Measurements from ENCODE around the gene COX4I2. TPM values are rescaled to one million over a fixed set of nuclear protein-coding genes. Genes with fewer than 3 reads are reported as not detected.
"Not testable (repeated sequence)": the region's sequence is repeated elsewhere in the genome, so short reads cannot be mapped to it uniquely, and the experiment has no call there.

Gene COX4I2
- total RNA-seq, 1 experiment from 2014 or later = not detected

- ChIA-PET CTCF (interaction anchor here (0.5 kb wide), 1 partner anchor 60 kb away, joined by 26 read pairs; no protein-coding TSS in a partner anchor), POLR2A (ENCODE audit: unreplicated experiment) (no interaction called here)
- BruUV-seq (replicated peaks) = no TSS peak
- Histone ChIP-seq H3K9ac (ENCODE audit: low read length) (no peak overlapping the region), H3K4me2 (ENCODE audit: low read length) (no peak overlapping the region), H3K27me3 (ENCODE audit: low read length) (no peaks in the 10 kb centered on the region), H3K4me3 (ENCODE audit: low read length) (no peak overlapping the region), H2AFZ (ENCODE audit: low read length) (no peak overlapping the region), H3K36me3 (ENCODE audit: low read depth, low read length) (no peaks in the 10 kb centered on the region), H3K79me2 (ENCODE audit: low read length) (no peaks in the 10 kb centered on the region), H3F3A (ENCODE audit: low read length, unreplicated experiment) (no peaks in the 10 kb centered on the region), H3K9me2 (replicated peaks; ENCODE audit: low read length) (no peaks in the 10 kb centered on the region), H4K20me1 (ENCODE audit: low read length) (no peaks in the 10 kb centered on the region), H3K4me1 (ENCODE audit: insufficient read depth, low read length) (peaks cover 2% of the 10 kb centered on the region; the same call in 1 of the 2 replicates), H3K9me3 (ENCODE audit: low read length) (no peaks in the 10 kb centered on the region), H3K27ac (ENCODE audit: low read length) (no peak overlapping the region)
- intact Hi-C loops (cut with micrococcal nuclease) = no loop called here
- DNase-seq (no peak), ATAC-seq (no peak)
- no peak for TF ChIP-seq CTCF (conservative IDR thresholded peaks at IDR 0.05; ENCODE audit: low read depth, low read length)
- TF ChIP-seq EZH2phosphoT487 (IDR thresholded peaks at IDR 0.05; ENCODE audit: borderline replicate concordance, low read length) = no peak
- TF ChIP-seq EZH2 (IDR thresholded peaks at IDR 0.05; ENCODE audit: low read length, unreplicated experiment) = no peak
Measured at GRCh38 chr20:31617432-31618104, 20.1 kb upstream of the COX4I2 start.

GRCh38 chr20:31620246-31620645 is 17.5 kb upstream of the COX4I2 start:
- no peaks in the 10 kb centered on the region for H4K20me1 ChIP-seq (ENCODE audit: low read length)
- H3F3A ChIP-seq (ENCODE audit: low read length, unreplicated experiment) = no peaks in the 10 kb centered on the region
- POLR2A ChIA-PET (ENCODE audit: unreplicated experiment) = no interaction called here
- TF ChIP-seq CTCF (conservative IDR thresholded peaks at IDR 0.05; ENCODE audit: low read depth, low read length) = no peak
- no peak for TF ChIP-seq EZH2phosphoT487 (IDR thresholded peaks at IDR 0.05; ENCODE audit: borderline replicate concordance, low read length)
- H3K4me3 ChIP-seq (ENCODE audit: low read length) = no peak overlapping the region
- no peaks in the 10 kb centered on the region for H3K9me2 ChIP-seq (replicated peaks; ENCODE audit: low read length)
- BruUV-seq (replicated peaks) = no TSS peak
- ATAC-seq (no peak), DNase-seq (peak; percentile 26)
- H2AFZ ChIP-seq (ENCODE audit: low read length) = no peak overlapping the region
- no peaks in the 10 kb centered on the region for H3K79me2 ChIP-seq (ENCODE audit: low read length)
- H3K9ac ChIP-seq (ENCODE audit: low read length) = no peak overlapping the region
- intact Hi-C loops (cut with micrococcal nuclease) = no loop called here
- H3K9me3 ChIP-seq (ENCODE audit: low read length) = no peaks in the 10 kb centered on the region
- no peaks in the 10 kb centered on the region for H3K36me3 ChIP-seq (ENCODE audit: low read depth, low read length)
- H3K4me2 ChIP-seq (ENCODE audit: low read length) = no peak overlapping the region
- H3K27ac ChIP-seq (ENCODE audit: low read length) = no peak overlapping the region
- CTCF ChIA-PET = no interaction called here
- H3K4me1 ChIP-seq (ENCODE audit: insufficient read depth, low read length) = no peaks in the 10 kb centered on the region
- no peaks in the 10 kb centered on the region for H3K27me3 ChIP-seq (ENCODE audit: low read length)

- DNase-seq; intact Hi-C loops (cut with micrococcal nuclease); H3K36me3 ChIP-seq (ENCODE audit: low read depth, low read length); POLR2A ChIA-PET (ENCODE audit: unreplicated experiment); H3K9ac ChIP-seq (ENCODE audit: low read length); H3K27me3 ChIP-seq (ENCODE audit: low read length); H3K9me2 ChIP-seq (replicated peaks; ENCODE audit: low read length); ATAC-seq; H3K9me3 ChIP-seq (ENCODE audit: low read length); H4K20me1 ChIP-seq (ENCODE audit: low read length); H3K4me1 ChIP-seq (ENCODE audit: insufficient read depth, low read length); H3K79me2 ChIP-seq (ENCODE audit: low read length); H3K4me3 ChIP-seq (ENCODE audit: low read length); H2AFZ ChIP-seq (ENCODE audit: low read length); H3K4me2 ChIP-seq (ENCODE audit: low read length); H3K27ac ChIP-seq (ENCODE audit: low read length); BruUV-seq (replicated peaks); H3F3A ChIP-seq (ENCODE audit: low read length, unreplicated experiment): not testable (repeated sequence)
- CTCF ChIA-PET = interaction anchor here (0.6 kb wide), 1 partner anchor 104 kb away, joined by 6 read pairs; no protein-coding TSS in a partner anchor
Measured at GRCh38 chr20:31623123-31623505, 14.6 kb upstream of the COX4I2 start.

GRCh38 chr20:31626534-31626933 is 11.2 kb upstream of the COX4I2 start:
- POLR2A ChIA-PET (ENCODE audit: unreplicated experiment); CTCF ChIA-PET: not testable (repeated sequence)

GRCh38 chr20:31628057-31628456 is 9.7 kb upstream of the COX4I2 start:
- BruUV-seq (replicated peaks); H2AFZ ChIP-seq (ENCODE audit: low read length); H3K4me2 ChIP-seq (ENCODE audit: low read length); H3K27me3 ChIP-seq (ENCODE audit: low read length); H3K4me3 ChIP-seq (ENCODE audit: low read length); H3K79me2 ChIP-seq (ENCODE audit: low read length); ATAC-seq; H3K9me2 ChIP-seq (replicated peaks; ENCODE audit: low read length); H3K27ac ChIP-seq (ENCODE audit: low read length); H3K36me3 ChIP-seq (ENCODE audit: low read depth, low read length); H4K20me1 ChIP-seq (ENCODE audit: low read length); CTCF ChIA-PET; H3K4me1 ChIP-seq (ENCODE audit: insufficient read depth, low read length); H3K9me3 ChIP-seq (ENCODE audit: low read length); DNase-seq; H3K9ac ChIP-seq (ENCODE audit: low read length); POLR2A ChIA-PET (ENCODE audit: unreplicated experiment); intact Hi-C loops (cut with micrococcal nuclease); H3F3A ChIP-seq (ENCODE audit: low read length, unreplicated experiment): not testable (repeated sequence)

More at GRCh38 chr20:31626534-31626933, 11.2 kb upstream of the COX4I2 start:
- H3K9ac ChIP-seq (ENCODE audit: low read length); H3K4me1 ChIP-seq (ENCODE audit: insufficient read depth, low read length); intact Hi-C loops (cut with micrococcal nuclease); H4K20me1 ChIP-seq (ENCODE audit: low read length); H3K9me2 ChIP-seq (replicated peaks; ENCODE audit: low read length); H3K27ac ChIP-seq (ENCODE audit: low read length); ATAC-seq; H3K4me2 ChIP-seq (ENCODE audit: low read length); H3F3A ChIP-seq (ENCODE audit: low read length, unreplicated experiment); BruUV-seq (replicated peaks); H3K36me3 ChIP-seq (ENCODE audit: low read depth, low read length); DNase-seq; H3K79me2 ChIP-seq (ENCODE audit: low read length); H3K4me3 ChIP-seq (ENCODE audit: low read length); H2AFZ ChIP-seq (ENCODE audit: low read length); H3K27me3 ChIP-seq (ENCODE audit: low read length); H3K9me3 ChIP-seq (ENCODE audit: low read length): not testable (repeated sequence)

Data from PC-3 (cell line).